GM12891 (cell line): ENCODE data around the gene PARD6A.

Experiments
- DNase-seq: peaks from one replicate; pipeline ENCODE4 v3.0.0; 2011; ENCODE audit warnings: low spot score; ENCODE audit not compliant: insufficient read length
- FAIRE-seq: peaks from 2 replicates; lab custom pipeline; 2011; peaks lifted over from hg19 to GRCh38; lab: Jason Lieb, UNC
- PAX5 ChIP-seq: IDR thresholded peaks from 2 replicates; pipeline ENCODE4 v1.6.1; 2011; ENCODE audit warnings: low read length, moderate library complexity, mild to moderate bottlenecking; ENCODE audit not compliant: insufficient read depth, severe bottlenecking
- POLR2A ChIP-seq: IDR thresholded peaks from 2 replicates; pipeline ENCODE4 v1.6.1; 2011; ENCODE audit warnings: low read depth, low read length, control low read depth
- POLR2AphosphoS5 ChIP-seq: IDR thresholded peaks from 2 replicates; pipeline ENCODE4 v1.6.1; 2011; ENCODE audit warnings: low read depth, low read length, control low read depth
- POU2F2 ChIP-seq: IDR thresholded peaks from 2 replicates; pipeline ENCODE4 v1.6.1; 2011; ENCODE audit warnings: low read depth, mild to moderate bottlenecking, control low read depth, low read length, moderate library complexity
- SPI1 ChIP-seq: IDR thresholded peaks from 2 replicates; pipeline ENCODE4 v1.6.1; 2011; ENCODE audit warnings: low read depth, low read length, control low read depth
- TAF1 ChIP-seq: IDR thresholded peaks from 2 replicates; pipeline ENCODE4 v1.6.1; 2011; ENCODE audit warnings: low read depth, low read length, control low read depth

Gene PARD6A

DNA sequence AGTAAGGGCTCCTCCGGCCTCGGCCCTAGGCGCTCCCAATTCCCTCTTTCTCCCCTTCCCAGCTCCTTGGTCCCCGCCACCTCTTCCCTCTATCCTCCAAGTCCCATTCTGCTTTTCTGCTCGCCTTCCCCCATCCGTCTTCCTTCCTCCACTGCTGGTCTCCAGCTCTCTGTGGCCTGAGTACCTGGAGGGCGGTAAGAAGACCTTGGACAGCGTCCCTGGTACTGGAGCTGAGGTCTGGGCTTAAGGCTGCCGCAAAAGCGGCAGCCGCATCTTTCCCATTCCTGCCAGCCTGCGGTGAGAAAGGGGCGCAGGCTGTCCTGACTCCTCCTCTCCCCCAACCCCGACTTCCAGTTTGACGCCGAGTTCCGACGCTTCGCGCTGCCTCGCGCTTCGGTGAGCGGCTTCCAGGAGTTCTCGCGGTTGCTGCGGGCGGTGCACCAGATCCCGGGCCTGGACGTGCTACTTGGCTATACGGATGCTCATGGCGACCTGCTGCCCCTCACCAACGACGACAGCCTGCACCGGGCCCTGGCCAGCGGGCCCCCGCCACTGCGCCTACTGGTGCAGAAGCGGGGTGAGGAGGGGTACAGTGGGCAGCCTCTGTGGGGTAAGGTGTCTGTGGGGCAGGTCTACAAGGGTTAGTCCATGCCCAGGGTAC, 471 bp downstream of the PARD6A start:
- no peak for DNase-seq
- FAIRE-seq: peak; percentile 52
- TF ChIP-seq PAX5: no peak
- no peak for TF ChIP-seq POLR2AphosphoS5
- no peak for TF ChIP-seq SPI1
- no peak for TF ChIP-seq POU2F2
- no peak for TF ChIP-seq POLR2A
- TF ChIP-seq TAF1: no peak

DNA sequence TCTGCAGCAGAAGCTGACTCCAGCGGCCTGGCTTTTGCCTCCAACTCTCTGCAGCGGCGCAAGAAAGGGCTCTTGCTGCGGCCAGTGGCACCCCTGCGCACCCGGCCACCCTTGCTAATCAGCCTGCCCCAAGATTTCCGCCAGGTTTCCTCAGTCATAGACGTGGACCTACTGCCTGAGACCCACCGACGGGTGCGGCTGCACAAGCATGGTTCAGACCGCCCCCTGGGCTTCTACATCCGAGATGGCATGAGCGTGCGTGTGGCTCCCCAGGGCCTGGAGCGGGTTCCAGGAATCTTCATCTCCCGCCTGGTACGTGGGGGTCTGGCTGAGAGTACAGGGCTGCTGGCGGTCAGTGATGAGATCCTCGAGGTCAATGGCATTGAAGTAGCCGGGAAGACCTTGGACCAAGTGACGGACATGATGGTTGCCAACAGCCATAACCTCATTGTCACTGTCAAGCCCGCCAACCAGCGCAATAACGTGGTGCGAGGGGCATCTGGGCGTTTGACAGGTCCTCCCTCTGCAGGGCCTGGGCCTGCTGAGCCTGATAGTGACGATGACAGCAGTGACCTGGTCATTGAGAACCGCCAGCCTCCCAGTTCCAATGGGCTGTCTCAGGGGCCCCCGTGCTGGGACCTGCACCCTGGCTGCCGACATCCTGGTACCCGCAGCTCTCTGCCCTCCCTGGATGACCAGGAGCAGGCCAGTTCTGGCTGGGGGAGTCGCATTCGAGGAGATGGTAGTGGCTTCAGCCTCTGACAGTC, 1.3 kb downstream of the PARD6A start:
- FAIRE-seq (no peak), DNase-seq (no peak)
- TF ChIP-seq PAX5 (no peak), SPI1 (no peak), TAF1 (no peak), POLR2AphosphoS5 (no peak), POLR2A (no peak), POU2F2 (no peak)

- FAIRE-seq: no peak
- no peak for DNase-seq
- no peak for TF ChIP-seq TAF1
- TF ChIP-seq PAX5: no peak
- TF ChIP-seq SPI1: no peak
- TF ChIP-seq POLR2A: no peak
- TF ChIP-seq POU2F2: no peak
- TF ChIP-seq POLR2AphosphoS5: no peak
These were observed 1.9 kb downstream of the PARD6A start for GRCh38 chr16:67662653-67663010.

DNA sequence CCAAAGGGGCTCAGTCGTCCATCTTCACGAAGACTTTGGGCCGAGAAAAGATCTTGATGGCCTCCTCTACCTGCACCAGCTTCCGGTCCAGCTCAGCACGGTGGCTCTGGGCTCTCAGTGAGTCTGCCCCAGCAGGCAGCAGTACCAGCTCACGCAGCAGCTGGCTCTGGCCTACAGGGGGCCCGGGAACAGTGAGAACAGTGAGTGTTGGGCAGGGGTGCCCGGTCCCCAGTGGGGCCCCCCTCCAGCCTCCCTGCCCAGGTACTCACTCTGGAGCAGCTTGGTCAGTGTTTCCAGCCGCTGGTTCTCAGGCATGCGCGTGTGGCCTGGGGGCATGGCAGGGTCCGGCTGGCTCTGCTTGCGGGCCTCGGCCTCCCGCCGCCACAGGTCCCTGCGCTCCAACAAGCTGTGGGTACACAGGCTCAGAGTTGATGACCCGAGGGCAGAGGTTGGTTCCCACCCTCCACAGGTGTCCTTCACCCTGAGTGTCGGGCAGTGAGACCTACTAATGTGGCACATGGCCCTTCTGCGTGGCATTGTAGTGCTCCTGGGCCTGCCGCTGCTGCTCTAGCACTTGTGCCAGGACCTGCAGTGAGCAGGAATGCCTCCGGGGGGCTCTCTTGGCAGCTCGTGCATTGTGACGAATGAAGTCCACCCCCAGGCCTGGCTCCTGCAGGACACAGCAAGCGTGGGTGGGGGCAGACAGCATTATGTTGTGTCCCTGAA, 2.6 kb downstream of the PARD6A start:
- FAIRE-seq (no peak), DNase-seq (no peak)
- TF ChIP-seq POLR2A: no peak
- TF ChIP-seq POU2F2: no peak
- no peak for TF ChIP-seq TAF1
- no peak for TF ChIP-seq POLR2AphosphoS5
- TF ChIP-seq PAX5: no peak

GRCh38 chr16:67663877-67664222, 3.1 kb downstream of the PARD6A start:
- no peak for TF ChIP-seq POU2F2
- no peak for TF ChIP-seq TAF1
- no peak for TF ChIP-seq SPI1
- no peak for TF ChIP-seq POLR2AphosphoS5
- TF ChIP-seq POLR2A: no peak
- no peak for TF ChIP-seq PAX5
- FAIRE-seq (no peak), DNase-seq (no peak)

GRCh38 chr16:67664258-67664657, 3.5 kb downstream of the PARD6A start:
- no peak for FAIRE-seq
- no peak for DNase-seq
- TF ChIP-seq TAF1 (no peak), POLR2A (no peak), POU2F2 (no peak), POLR2AphosphoS5 (no peak), PAX5 (no peak), SPI1 (no peak)

DNA sequence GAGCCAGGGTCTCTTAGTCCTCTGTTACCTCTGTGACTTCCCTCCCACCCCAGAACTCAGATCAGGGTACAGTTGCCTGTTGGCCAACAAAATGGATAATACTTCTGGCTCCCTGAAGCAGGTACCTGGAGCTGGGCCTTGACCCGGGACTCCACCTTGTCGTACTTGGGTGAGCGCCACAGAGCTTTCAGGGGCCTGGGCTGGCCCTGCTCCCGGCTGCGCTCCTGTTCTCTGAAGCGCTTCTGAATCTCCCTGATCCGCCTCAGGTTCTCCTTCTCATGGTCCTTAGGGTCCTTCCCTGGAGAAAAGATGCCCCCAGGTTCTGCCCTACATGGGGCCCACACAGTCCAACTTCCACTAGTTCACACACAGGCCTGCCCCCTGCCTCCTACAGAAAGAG, 4.1 kb downstream of the PARD6A start:
- DNase-seq (no peak), FAIRE-seq (no peak)
- no peak for TF ChIP-seq TAF1
- no peak for TF ChIP-seq SPI1
- TF ChIP-seq POLR2AphosphoS5: no peak
- TF ChIP-seq POU2F2: no peak
- TF ChIP-seq POLR2A: no peak
- no peak for TF ChIP-seq PAX5

- peak; percentile 59 for FAIRE-seq
These were observed 4.8 kb downstream of the PARD6A start for GRCh38 chr16:67665598-67665997.

GRCh38 chr16:67666032-67666551, 5.3 kb downstream of the PARD6A start:
- no peak for TF ChIP-seq SPI1
- TF ChIP-seq POLR2AphosphoS5: no peak
- no peak for TF ChIP-seq PAX5
- TF ChIP-seq POLR2A: no peak
- FAIRE-seq (no peak), DNase-seq (no peak)

More at GRCh38 chr16:67665598-67665997, 4.8 kb downstream of the PARD6A start:
- TF ChIP-seq SPI1 (no peak), POLR2A (no peak), PAX5 (no peak), POU2F2 (no peak), POLR2AphosphoS5 (no peak), TAF1 (no peak)
- DNase-seq: no peak
